Thoracic aorta (tissue), 2 donors: ENCODE measurements around the gene KRTAP10-10. TPM values are rescaled to one million over a fixed set of nuclear protein-coding genes. Genes with fewer than 3 reads are reported as not detected.

Experiments
- ATAC-seq: fragments of 150-250 bp; one replicate; pipeline ENCODE4 v1.8.0; 2017; ENCODE audit warnings: low read depth; ENCODE audit not compliant: insufficient number of reproducible peaks, low FRiP score
- DNase-seq: peaks from one replicate; pipeline ENCODE4 v3.0.0-alpha.2; 2020; ENCODE audit warnings: low spot score
- H3K27ac ChIP-seq, 2 donors: fragments of 200-600 bp; sonication (generic); 1 replicate in 1 of 2; 2 replicates in 1 of 2; pipeline ENCODE4 v1.5.1; 2016; ENCODE audit warnings: mild to moderate bottlenecking in 2 of 2, moderate library complexity in 2 of 2
- H3K27me3 ChIP-seq: fragments of 200-600 bp; sonication (generic); replicated peaks from 2 replicates; pipeline ENCODE4 v1.6.0; 2016; ENCODE audit warnings: mild to moderate bottlenecking; ENCODE audit not compliant: insufficient read depth
- H3K36me3 ChIP-seq: fragments of 200-600 bp; sonication (generic); one replicate; pipeline ENCODE4 v1.5.1; 2016
- H3K4me1 ChIP-seq, 2 donors: fragments of 200-600 bp; sonication (generic); 1 replicate in 1 of 2; 2 replicates in 1 of 2; pipeline versions ENCODE4 v1.5.1 to v1.6.0; 2016; ENCODE audit warnings: low read depth in 2 of 2, mild to moderate bottlenecking in 1 of 2; ENCODE audit not compliant: control insufficient read depth in 1 of 2
- H3K4me3 ChIP-seq: fragments of 200-600 bp; sonication (generic); 2 replicates; pipeline ENCODE4 v1.5.1; 2016; ENCODE audit warnings: mild to moderate bottlenecking
- H3K9me3 ChIP-seq: fragments of 200-600 bp; sonication (generic); 2 replicates; pipeline ENCODE4 v1.5.1; 2016
- total RNA-seq, 2 donors: library from RNA; depleted of rRNA; stranded (reverse); fragments of >200 nt; gene quantifications; one replicate each; pipeline versions ENCODE4 v1.1.0 to v1.2.3, GENCODE V29; 2016
- TF ChIP-seq, protein P1 (sequence below): fragments of 200-600 bp; sonication (generic); IDR thresholded peaks from one replicate; pipeline ENCODE4 v1.5.1; 2019; ENCODE audit warnings: antibody characterized with exemption

The KRTAP10-10 gene
- total RNA-seq, 2 donors from 2014 or later = not detected

DNA sequence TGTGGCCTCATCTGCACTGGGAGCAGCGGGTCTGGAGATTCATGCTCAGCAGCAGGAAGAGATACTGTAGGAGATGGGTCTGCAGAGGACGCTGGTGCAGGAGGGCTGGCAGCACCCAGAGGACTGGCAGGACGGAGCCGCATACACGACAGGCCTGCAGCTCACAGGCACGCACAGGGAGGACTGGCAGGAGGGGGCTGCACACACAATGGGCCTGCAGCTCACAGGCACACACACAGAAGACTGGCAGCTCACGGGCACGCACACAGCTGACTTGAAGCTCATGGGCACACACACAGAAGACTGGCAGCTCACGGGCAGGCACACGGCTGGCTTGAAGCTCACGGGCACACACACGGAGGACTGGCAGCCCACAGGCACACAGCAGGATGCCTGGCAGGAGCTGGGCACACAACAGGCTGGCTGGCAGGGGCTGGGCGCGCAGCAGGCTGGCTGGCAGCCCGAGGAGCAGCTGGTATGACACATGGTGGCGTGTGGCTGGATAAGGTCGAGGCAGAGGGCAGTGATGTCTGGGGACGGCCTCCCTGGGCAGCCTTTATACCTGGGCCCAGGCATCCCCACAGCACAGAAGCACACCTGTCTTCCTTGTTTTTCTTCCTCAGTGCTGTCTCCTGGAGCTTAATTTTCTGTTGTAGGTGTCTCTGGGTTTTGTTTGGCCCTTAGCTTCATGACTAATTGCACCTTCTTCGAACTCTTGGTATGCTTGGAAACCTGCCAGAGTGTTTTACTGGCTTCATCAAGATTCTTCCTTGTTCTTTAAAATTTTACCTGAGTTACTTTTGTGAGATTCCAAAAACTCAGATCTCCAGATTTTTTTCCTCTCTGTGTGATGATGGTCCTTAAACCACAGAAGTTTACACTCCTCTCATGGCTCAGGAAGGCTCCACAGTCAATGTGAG lies 29.5 kb downstream of the KRTAP10-10 start, which contains the start of gene KRTAP12-2:
Gene KRTAP12-2 (minus strand): TSS at position 527 of the 920 bp plus-strand sequence. CDS start 41 bp downstream, at position 486.
- Histone ChIP-seq H3K36me3 (no peaks in the 10 kb centered on the region), H3K27me3 (no peaks in the 10 kb centered on the region), H3K4me3 (no peak within 1 kb of the TSS), H3K27ac (no peak within 1 kb of the TSS), H3K9me3 (peaks cover 8% of the 10 kb centered on the region), H3K4me1 (no peaks in the 10 kb centered on the region)
- no peak for DNase-seq
- ATAC-seq = no peak
- TF ChIP-seq, protein P1, sequence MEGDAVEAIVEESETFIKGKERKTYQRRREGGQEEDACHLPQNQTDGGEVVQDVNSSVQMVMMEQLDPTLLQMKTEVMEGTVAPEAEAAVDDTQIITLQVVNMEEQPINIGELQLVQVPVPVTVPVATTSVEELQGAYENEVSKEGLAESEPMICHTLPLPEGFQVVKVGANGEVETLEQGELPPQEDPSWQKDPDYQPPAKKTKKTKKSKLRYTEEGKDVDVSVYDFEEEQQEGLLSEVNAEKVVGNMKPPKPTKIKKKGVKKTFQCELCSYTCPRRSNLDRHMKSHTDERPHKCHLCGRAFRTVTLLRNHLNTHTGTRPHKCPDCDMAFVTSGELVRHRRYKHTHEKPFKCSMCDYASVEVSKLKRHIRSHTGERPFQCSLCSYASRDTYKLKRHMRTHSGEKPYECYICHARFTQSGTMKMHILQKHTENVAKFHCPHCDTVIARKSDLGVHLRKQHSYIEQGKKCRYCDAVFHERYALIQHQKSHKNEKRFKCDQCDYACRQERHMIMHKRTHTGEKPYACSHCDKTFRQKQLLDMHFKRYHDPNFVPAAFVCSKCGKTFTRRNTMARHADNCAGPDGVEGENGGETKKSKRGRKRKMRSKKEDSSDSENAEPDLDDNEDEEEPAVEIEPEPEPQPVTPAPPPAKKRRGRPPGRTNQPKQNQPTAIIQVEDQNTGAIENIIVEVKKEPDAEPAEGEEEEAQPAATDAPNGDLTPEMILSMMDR = no peak

DNA sequence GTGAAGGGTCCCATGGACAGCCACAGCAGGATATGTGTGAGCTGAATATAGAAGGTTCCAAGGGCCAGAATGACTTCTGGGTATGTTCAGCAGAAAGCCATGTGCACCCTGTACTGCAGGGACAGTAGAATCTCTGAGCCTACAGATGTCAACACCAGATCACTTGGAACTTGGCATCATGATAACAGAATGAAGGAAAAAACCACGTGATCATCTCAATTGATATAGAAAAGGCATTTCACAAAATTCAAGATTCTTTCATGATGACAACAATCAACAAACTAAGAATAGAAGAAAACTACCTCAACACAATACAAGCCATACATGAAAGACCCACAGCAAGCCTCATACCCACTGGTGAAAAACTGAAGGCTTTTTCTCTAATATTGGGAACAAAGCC lies 30.5 kb downstream of the KRTAP10-10 start:
- ATAC-seq = no peak
- Histone ChIP-seq H3K27me3 (no peaks in the 10 kb centered on the region), H3K4me3 (no peak overlapping the region), H3K4me1 (no peaks in the 10 kb centered on the region), H3K27ac (no peak overlapping the region), H3K36me3 (no peaks in the 10 kb centered on the region), H3K9me3 (peaks cover 14% of the 10 kb centered on the region)
- no peak for DNase-seq
- TF ChIP-seq, protein P1 = no peak

DNA sequence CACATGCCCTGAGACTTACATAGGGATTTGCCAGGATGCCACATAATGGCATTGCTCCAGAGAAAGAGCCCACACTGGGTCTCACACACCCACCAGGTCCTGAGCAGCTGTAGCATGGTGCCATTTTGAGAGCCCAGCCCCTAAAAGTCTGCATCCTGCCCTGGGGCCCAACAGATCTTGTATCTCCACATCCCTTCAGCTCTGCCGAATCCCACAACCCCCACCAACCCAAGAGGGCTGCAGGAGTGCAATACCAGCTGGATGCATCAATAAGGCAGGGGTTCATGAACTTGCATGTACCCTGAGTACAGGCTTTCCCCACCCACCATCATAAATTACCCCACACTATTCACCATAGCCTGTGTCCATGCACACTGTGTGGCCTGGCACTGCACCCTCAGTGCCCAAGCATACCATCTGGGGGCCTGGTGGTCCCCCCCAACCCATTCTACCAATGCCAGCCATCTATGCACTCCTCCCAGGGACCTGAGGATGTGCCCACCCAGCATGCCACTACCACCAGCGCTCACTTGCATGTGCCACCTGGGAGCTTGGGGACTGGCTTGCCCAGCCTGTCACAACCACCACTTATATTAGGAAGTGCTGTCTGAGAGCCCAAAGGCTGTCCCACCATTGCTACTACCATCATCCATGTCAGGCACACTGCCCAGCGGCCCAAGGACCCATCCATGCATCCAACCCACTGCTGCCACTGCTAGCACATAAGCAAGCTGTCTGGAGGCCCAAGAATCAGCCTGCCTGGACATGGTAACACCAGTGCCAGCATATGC lies 33.7 kb downstream of the KRTAP10-10 start:
- Histone ChIP-seq H3K36me3 (no peaks in the 10 kb centered on the region), H3K4me1 (no peaks in the 10 kb centered on the region), H3K27me3 (no peaks in the 10 kb centered on the region), H3K4me3 (no peak overlapping the region), H3K27ac (no peak overlapping the region), H3K9me3 (peaks cover 15% of the 10 kb centered on the region)
- ATAC-seq = no peak
- TF ChIP-seq, protein P1 = no peak
- DNase-seq = no peak

DNA sequence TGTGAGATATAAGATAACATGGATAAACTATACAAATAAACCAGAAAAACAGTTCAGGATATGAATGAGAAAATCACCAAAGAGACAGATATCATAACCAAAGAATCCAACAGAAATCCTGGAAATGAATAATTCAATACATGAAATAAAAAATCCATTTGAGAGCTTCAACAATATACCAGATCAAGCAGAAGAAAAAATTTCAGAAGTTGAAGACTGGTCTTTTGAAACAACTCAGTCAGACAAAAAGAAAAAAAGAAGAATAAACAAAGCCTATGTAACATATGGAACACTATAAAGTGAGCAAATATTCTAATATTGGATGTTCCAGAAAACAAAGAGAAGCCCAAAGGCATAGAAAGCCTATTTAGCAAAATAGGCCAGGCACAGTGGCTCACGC lies 34.8 kb downstream of the KRTAP10-10 start:
- Histone ChIP-seq H3K27me3 (no peaks in the 10 kb centered on the region), H3K4me3 (no peak overlapping the region), H3K9me3 (peaks cover 15% of the 10 kb centered on the region), H3K27ac (no peak overlapping the region), H3K4me1 (no peaks in the 10 kb centered on the region), H3K36me3 (no peaks in the 10 kb centered on the region)
- DNase-seq (no peak), ATAC-seq (no peak)
- TF ChIP-seq, protein P1 = no peak

DNA sequence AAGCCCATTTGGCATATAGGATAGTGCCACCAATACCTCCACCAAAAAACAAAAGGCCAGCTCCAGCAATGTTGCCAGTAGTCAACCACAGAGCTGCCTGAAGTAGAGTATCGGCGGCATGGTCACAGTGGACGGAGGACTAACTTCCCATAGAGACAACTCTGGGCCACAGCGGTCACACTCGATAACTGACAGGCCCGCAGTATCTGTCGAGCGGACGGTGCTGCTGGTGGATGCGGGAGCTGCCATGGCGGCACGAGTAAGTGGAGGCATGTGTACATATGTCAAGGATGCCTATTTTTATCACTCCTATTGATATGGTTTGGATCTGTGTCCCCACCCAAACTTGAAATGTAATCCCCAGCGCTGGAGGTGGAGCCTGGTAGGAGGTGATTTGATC lies 40.7 kb downstream of the KRTAP10-10 start:
- no peak for ATAC-seq
- Histone ChIP-seq H3K4me1 (no peaks in the 10 kb centered on the region), H3K27ac (no peak overlapping the region), H3K4me3 (no peak overlapping the region), H3K27me3 (no peaks in the 10 kb centered on the region), H3K9me3 (no peaks in the 10 kb centered on the region), H3K36me3 (no peaks in the 10 kb centered on the region)
- TF ChIP-seq, protein P1 = no peak
- no peak for DNase-seq
